HCT116 (cell line): ENCODE data around the gene ZBTB7B. TPM values are rescaled to one million over a fixed set of nuclear protein-coding genes. Genes with fewer than 3 reads are reported as not detected.

Experiments used
- ATAC-seq: fragments of 200-7000 bp; cut with Tn5 transposase; 2 replicates; pipeline ENCODE4 v1.9.1; 2020; ENCODE audit warnings: mild to moderate bottlenecking, moderate library complexity
- BruUV-seq: library from RNA; stranded (reverse); fragments of 400-500 nt; replicated peaks from 2 replicates; lab custom pipeline; 2021; lab: Mats Ljungman, UMichigan
- CTCF ChIA-PET: fragments of 300-600 bp; sonication (Branson Sonifier 250); formaldehyde crosslinking; loops from one replicate; lab custom pipeline; 2021; ENCODE audit warnings: antibody characterized with exemption; lab: Charles Lee
- POLR2A ChIA-PET: fragments of 300-600, 350-600 bp; sonication (Branson Sonifier 250); formaldehyde crosslinking; loops from one replicate; lab custom pipeline; 2021; ENCODE audit warnings: antibody characterized with exemption; lab: Charles Lee
- RAD21 ChIA-PET, 2 experiments: fragments of 300-600 bp; sonication (Branson Sonifier 250); formaldehyde crosslinking; loops; one replicate each; lab custom pipeline; 2023; ENCODE audit warnings: low total read pairs in 2 of 2; ENCODE audit not compliant: uncharacterized antibody in 2 of 2, unreplicated experiment in 2 of 2, low non-redundant PET in 1 of 2; lab: Charles Lee
- DNase-seq: peaks from one replicate; pipeline ENCODE4 v3.0.0-alpha.2; 2010; ENCODE audit warnings: low read depth, low spot score
- H2AFZ ChIP-seq: fragments of 200-600 bp; shearing (Covaris generic), sonication (generic); 2 replicates; pipeline ENCODE4 v1.6.1; 2017; ENCODE audit warnings: low read depth, mixed run types, mixed read lengths, antibody characterized with exemption, low read length; ENCODE audit not compliant: poor library complexity, severe bottlenecking
- H3K27ac ChIP-seq: 2 replicates; pipeline ENCODE4 v1.5.1; 2012; ENCODE audit warnings: low read depth, low read length
- H3K27me3 ChIP-seq: fragments of 200-600 bp; sonication (generic); 2 replicates; pipeline ENCODE4 v1.6.1; 2016; ENCODE audit warnings: mixed run types, low read length, mixed read lengths; ENCODE audit not compliant: insufficient read depth
- H3K36me3 ChIP-seq, 2 experiments: fragments of 200-500 bp in 1 of 2; fragments of 200-600 bp in 1 of 2; sonication (Bioruptor generic) in 1 of 2; sonication (generic) in 1 of 2; 2 replicates each; pipeline versions ENCODE4 v1.5.1 to v1.6.1; 2014 to 2016; ENCODE audit warnings: low read length in 2 of 2, inconsistent platforms in 1 of 2, mixed read lengths in 1 of 2, mixed run types in 1 of 2; ENCODE audit not compliant: insufficient read depth in 2 of 2, control insufficient read depth in 1 of 2
- H3K4me1 ChIP-seq, 2 experiments: fragments of 200-600 bp in 1 of 2; sonication (generic) in 1 of 2; 2 replicates each; pipeline versions ENCODE4 v1.5.1 to v1.6.1; 2012 to 2017; ENCODE audit warnings: low read length in 2 of 2, inconsistent platforms in 1 of 2, mild to moderate bottlenecking in 1 of 2, mixed read lengths in 1 of 2, mixed run types in 1 of 2, moderate library complexity in 1 of 2; ENCODE audit not compliant: insufficient read depth in 2 of 2, control insufficient read depth in 1 of 2
- H3K4me2 ChIP-seq: fragments of 200-600 bp; sonication (generic); 2 replicates; pipeline ENCODE4 v1.6.1; 2017; ENCODE audit warnings: mixed run types, low read length, mixed read lengths
- H3K4me3 ChIP-seq, 2 experiments: fragments of 200-600 bp in 1 of 2; sonication (generic) in 1 of 2; replicated peaks in 1 of 2; 2 replicates each; pipeline ENCODE4 v1.5.1; 2011 to 2016; ENCODE audit warnings: low read length in 2 of 2, control low read depth in 1 of 2, low read depth in 1 of 2, mild to moderate bottlenecking in 1 of 2, mixed read lengths in 1 of 2, mixed run types in 1 of 2
- H3K79me2 ChIP-seq: fragments of 200-600 bp; sonication (generic); 2 replicates; pipeline ENCODE4 v1.6.1; 2017; ENCODE audit warnings: mild to moderate bottlenecking, mixed run types, low read length, moderate library complexity, mixed read lengths; ENCODE audit not compliant: insufficient read depth
- H3K9ac ChIP-seq: fragments of 200-600 bp; sonication (generic); 2 replicates; pipeline ENCODE4 v1.6.1; 2016; ENCODE audit warnings: low read length, mixed read lengths
- H3K9me2 ChIP-seq: fragments of 200-600 bp; sonication (generic), shearing (Covaris generic); 2 replicates; pipeline ENCODE4 v1.6.1; 2017; ENCODE audit warnings: mixed run types, mild to moderate bottlenecking, moderate library complexity; ENCODE audit not compliant: insufficient read depth
- H3K9me3 ChIP-seq, 2 experiments: fragments of 200-500 bp in 1 of 2; fragments of 200-600 bp in 1 of 2; sonication (Bioruptor generic) in 1 of 2; sonication (generic) in 1 of 2; 2 replicates each; pipeline ENCODE4 v1.6.1; 2014 to 2017; ENCODE audit warnings: low read length in 2 of 2, mixed read lengths in 2 of 2, inconsistent platforms in 1 of 2, low read depth in 1 of 2, mild to moderate bottlenecking in 1 of 2, mixed run types in 1 of 2, moderate library complexity in 1 of 2; ENCODE audit not compliant: control insufficient read depth in 1 of 2, insufficient read depth in 1 of 2
- H4K20me1 ChIP-seq: fragments of 200-600 bp; sonication (generic), shearing (Covaris generic); 2 replicates; pipeline ENCODE4 v1.6.1; 2017; ENCODE audit warnings: mixed run types, mild to moderate bottlenecking, moderate library complexity; ENCODE audit not compliant: insufficient read depth
- CEBPB ChIP-seq: IDR thresholded peaks from 2 replicates; pipeline ENCODE4 v1.6.1; 2012; ENCODE audit warnings: low read depth
- CTCF ChIP-seq, 3 experiments: fragments of 200-600 bp in 1 of 3; sonication (generic) in 1 of 3; IDR thresholded peaks in 2 of 3; conservative IDR thresholded peaks in 1 of 3; 2 replicates each; pipeline ENCODE4 v1.5.1; 2012 to 2017; ENCODE audit warnings: low read depth in 2 of 3, low read length in 2 of 3, antibody characterized with exemption in 1 of 3, borderline replicate concordance in 1 of 3, control low read depth in 1 of 3, mild to moderate bottlenecking in 1 of 3, mixed read lengths in 1 of 3, mixed run types in 1 of 3, moderate library complexity in 1 of 3; ENCODE audit not compliant: insufficient read depth in 1 of 3
- JUND ChIP-seq: IDR thresholded peaks from 2 replicates; pipeline ENCODE4 v1.6.1; 2012
- POLR2A ChIP-seq: IDR thresholded peaks from 2 replicates; pipeline ENCODE4 v1.7.0; 2011; ENCODE audit warnings: borderline replicate concordance; ENCODE audit not compliant: insufficient read depth, insufficient read length; ENCODE audit errors: extremely low read depth
- POLR2AphosphoS5 ChIP-seq: IDR thresholded peaks from 2 replicates; pipeline ENCODE4 v1.6.1; 2011; ENCODE audit warnings: mild to moderate bottlenecking, low read depth, low read length, moderate library complexity
- RAD21 ChIP-seq: IDR thresholded peaks from 2 replicates; pipeline ENCODE4 v1.6.1; 2012; ENCODE audit warnings: low read depth, mild to moderate bottlenecking
- SIN3A ChIP-seq: IDR thresholded peaks from 2 replicates; pipeline ENCODE4 v1.6.1; 2012; ENCODE audit warnings: low read depth
- SRF ChIP-seq: IDR thresholded peaks from 2 replicates; pipeline ENCODE4 v1.6.1; 2012; ENCODE audit warnings: low read depth
- YY1 ChIP-seq: IDR thresholded peaks from 2 replicates; pipeline ENCODE4 v1.6.1; 2011; ENCODE audit warnings: low read length, low read depth, moderate library complexity, mild to moderate bottlenecking; ENCODE audit not compliant: insufficient replicate concordance; ENCODE audit errors: extremely low read depth
- ZNF274 ChIP-seq: fragments of 200-500 bp; sonication (Bioruptor generic); IDR thresholded peaks from 2 replicates; pipeline ENCODE4 v1.6.1; 2014; ENCODE audit warnings: mild to moderate bottlenecking, low read depth, low read length, inconsistent platforms
- intact Hi-C: fragments of 100-400 bp; cut with micrococcal nuclease; formaldehyde crosslinking; loops from 2 replicates; pipeline ENCODE4 v1.10.0; 2022
- total RNA-seq: library from RNA; stranded (reverse); gene quantifications from one replicate; pipeline ENCODE4 v1.2.1, GENCODE V29; 2021; ENCODE audit not compliant: unreplicated experiment
- TF ChIP-seq, protein P1 (sequence below): IDR thresholded peaks from 2 replicates; pipeline ENCODE4 v1.6.1; 2012
- TF ChIP-seq, protein P2 (sequence below): IDR thresholded peaks from 2 replicates; pipeline ENCODE4 v1.6.1; 2011; ENCODE audit warnings: mild to moderate bottlenecking, low read length, moderate library complexity; ENCODE audit not compliant: insufficient replicate concordance; ENCODE audit errors: extremely low read depth

The ZBTB7B gene
- total RNA-seq, 1 experiment from 2014 or later = 57.0 TPM

GRCh38 chr1:155043793-155044192, 41.2 kb downstream of the ZBTB7B start:
- TF ChIP-seq POLR2A = no peak
- TF ChIP-seq SIN3A = no peak
- no peak for TF ChIP-seq CEBPB
- TF ChIP-seq YY1 = no peak
- TF ChIP-seq, protein P1, sequence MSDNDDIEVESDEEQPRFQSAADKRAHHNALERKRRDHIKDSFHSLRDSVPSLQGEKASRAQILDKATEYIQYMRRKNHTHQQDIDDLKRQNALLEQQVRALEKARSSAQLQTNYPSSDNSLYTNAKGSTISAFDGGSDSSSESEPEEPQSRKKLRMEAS = no peak
- TF ChIP-seq, protein P2, sequence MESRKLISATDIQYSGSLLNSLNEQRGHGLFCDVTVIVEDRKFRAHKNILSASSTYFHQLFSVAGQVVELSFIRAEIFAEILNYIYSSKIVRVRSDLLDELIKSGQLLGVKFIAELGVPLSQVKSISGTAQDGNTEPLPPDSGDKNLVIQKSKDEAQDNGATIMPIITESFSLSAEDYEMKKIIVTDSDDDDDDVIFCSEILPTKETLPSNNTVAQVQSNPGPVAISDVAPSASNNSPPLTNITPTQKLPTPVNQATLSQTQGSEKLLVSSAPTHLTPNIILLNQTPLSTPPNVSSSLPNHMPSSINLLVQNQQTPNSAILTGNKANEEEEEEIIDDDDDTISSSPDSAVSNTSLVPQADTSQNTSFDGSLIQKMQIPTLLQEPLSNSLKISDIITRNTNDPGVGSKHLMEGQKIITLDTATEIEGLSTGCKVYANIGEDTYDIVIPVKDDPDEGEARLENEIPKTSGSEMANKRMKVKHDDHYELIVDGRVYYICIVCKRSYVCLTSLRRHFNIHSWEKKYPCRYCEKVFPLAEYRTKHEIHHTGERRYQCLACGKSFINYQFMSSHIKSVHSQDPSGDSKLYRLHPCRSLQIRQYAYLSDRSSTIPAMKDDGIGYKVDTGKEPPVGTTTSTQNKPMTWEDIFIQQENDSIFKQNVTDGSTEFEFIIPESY = no peak
- no peak for TF ChIP-seq ZNF274
- TF ChIP-seq CTCF (IDR thresholded peaks at IDR 0.05 in 2 of 3, conservative IDR thresholded peaks at IDR 0.05 in 1 of 3; ENCODE audit: borderline replicate concordance in 1 of 3, insufficient read depth in 1 of 3, low read depth in 2 of 3, low read length in 2 of 3) = no peak
- no peak for TF ChIP-seq RAD21
- no peak for TF ChIP-seq JUND
- TF ChIP-seq SRF = no peak
- TF ChIP-seq POLR2AphosphoS5 = no peak
- no peaks in the 10 kb centered on the region for H3K79me2 ChIP-seq
- BruUV-seq = no TSS peak
- H3K27me3 ChIP-seq = no peaks in the 10 kb centered on the region
- intact Hi-C loops = no loop called here
- DNase-seq = no peak
- no peak overlapping the region for H2AFZ ChIP-seq
- no peaks in the 10 kb centered on the region for H3K9me2 ChIP-seq
- H3K9ac ChIP-seq = no peak overlapping the region
- H3K9me3 ChIP-seq = no peaks in the 10 kb centered on the region
- ChIA-PET POLR2A (interaction anchor here (1.5 kb wide), 1 partner anchor 18 kb away, joined by 4 read pairs; no protein-coding TSS in a partner anchor), RAD21 (interaction anchor here in 1 of 2 experiments (1.0 to 1.8 kb wide), 2 partner anchors 33 to 41 kb away, joined by 4 to 12 read pairs; no protein-coding TSS in a partner anchor), CTCF (interaction anchor here (1.4 to 4.0 kb wide), 9 partner anchors 17 to 129 kb away, joined by 3 to 32 read pairs (median 14); partner anchors contain the start of gene KRTCAP2)
- no peak overlapping the region for H3K4me2 ChIP-seq
- no peak overlapping the region for H3K27ac ChIP-seq
- H3K36me3 ChIP-seq = no peaks in the 10 kb centered on the region
- ATAC-seq = no peak
- no peak overlapping the region for H3K4me3 ChIP-seq
- H3K4me1 ChIP-seq = peaks cover 9 to 23% of the 10 kb centered on the region in 2 experiments
- H4K20me1 ChIP-seq = no peaks in the 10 kb centered on the region
